ENCODE data around the gene AAK1.

The AAK1 gene

DNA sequence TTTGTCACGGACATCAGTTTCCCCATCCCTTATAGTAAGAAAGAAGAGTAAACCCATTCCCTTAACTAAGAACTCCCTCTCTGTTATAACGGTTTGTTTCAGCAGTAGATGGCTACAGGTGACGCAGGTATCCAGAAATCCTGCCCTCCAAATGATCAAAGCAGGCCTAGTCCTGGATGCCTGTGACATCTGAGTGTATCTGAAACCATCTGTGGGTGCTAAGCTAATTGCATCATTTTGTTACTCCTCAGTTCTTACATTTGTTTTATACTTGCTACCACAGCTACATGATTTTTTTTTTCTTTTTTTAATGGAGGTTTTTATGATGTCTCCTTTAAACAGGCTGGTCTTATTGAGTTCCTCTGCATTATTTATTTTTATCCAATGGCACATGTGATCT lies 55.1 kb downstream of the AAK1 start:
- no peak for TF ChIP-seq CTCF (IDR thresholded peaks at IDR 0.05)

DNA sequence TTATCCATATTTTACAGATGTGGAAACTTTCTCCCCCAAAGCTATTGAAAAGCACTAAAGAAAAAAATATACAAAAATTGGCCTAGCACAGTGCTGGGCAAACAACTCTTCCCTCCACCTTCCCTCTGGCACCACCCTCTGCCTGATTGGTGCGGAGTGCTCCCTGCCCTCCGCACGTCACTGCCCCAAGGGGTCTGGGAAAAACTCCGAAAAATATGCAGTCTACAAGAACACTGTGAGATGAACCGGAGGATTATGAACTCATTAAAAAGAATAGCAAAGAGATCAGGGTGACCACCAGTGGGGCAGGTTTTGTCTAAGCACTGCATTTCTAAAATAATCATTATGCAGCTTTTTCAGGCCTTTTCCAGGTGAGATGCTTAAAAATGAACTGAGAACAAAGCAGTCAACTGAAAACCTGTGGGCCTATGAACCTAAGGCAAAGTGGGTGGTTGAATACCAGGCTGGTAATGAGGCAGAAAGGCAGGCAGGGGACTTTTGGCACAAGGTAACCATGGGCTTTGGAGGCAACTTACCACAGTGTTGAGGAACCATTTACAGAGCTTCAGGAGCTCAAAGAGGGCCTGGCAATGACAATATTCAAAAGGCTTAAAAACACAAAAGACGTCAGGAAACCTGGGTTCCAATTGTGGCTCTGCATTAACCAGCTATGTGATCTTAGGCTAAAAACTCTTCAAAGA lies 57.5 kb downstream of the AAK1 start:
- no peak for TF ChIP-seq CTCF (IDR thresholded peaks at IDR 0.05)

DNA sequence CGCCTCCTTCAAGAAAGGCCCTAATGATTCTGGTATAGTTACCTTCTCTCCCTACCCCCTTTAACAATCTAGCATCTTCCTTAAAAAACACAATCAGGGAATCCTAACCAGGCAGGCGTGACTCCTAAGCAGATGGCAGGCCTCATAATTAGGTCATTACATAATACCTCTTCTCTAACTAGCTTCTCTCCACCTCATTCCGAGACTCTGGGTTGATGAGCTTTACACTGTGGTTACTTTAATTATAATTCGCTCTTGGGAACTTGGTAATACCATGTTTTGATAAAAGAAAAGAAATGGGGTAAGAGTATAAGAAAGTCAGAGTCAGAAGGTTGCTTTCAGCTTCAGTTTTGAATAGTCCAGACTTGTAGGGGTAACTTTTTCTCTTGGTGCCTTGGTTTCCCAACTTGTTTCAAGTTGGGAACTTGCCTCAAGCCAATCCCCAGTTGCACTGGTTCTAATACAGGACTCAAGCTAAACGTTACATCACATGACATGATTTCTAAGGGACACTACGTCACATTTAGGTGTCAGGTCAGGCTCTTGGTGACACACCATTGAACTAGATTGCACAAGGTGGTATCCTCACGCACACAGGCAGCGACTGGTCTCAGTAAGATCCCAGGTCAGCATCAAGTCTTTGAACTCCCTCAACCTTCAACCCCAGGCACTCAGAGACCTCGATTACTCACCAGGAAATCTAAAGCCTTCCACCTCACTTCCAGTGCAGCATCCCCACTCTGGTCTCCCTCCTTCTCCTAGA lies 59.2 kb downstream of the AAK1 start:
- no peak for TF ChIP-seq CTCF (IDR thresholded peaks at IDR 0.05)

DNA sequence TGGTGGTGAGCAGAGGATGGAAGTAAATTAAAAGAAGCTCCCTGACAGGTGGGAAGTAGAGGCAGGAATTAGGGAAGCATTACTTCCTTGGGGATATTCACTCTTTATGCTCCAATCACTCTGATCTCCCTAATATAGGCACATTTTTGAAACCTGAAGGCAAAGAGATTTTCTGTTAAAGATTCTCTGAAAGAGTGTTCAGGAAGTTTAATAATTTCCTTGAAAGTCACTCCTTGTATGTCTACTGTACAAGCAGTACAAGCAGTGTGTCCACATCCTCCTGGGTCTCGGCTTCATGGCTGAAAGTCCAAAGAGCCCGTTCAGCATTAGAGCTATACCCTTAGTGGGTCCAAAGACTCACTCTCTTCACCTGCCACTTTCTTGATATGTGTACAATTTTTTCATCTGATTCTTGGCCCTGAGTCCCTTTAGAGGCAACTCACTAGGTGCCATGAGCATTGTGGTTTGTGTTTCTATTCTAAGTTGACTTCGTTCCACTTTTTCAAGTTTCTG lies 60.2 kb downstream of the AAK1 start:
- TF ChIP-seq CTCF (IDR thresholded peaks at IDR 0.05), result no peak

GRCh38 chr2:69582582-69583176 lies 60.9 kb downstream of the AAK1 start:
- no peak for TF ChIP-seq CTCF (IDR thresholded peaks at IDR 0.05)

GRCh38 chr2:69581774-69582581 lies 61.6 kb downstream of the AAK1 start:
- TF ChIP-seq CTCF (IDR thresholded peaks at IDR 0.05), result no peak

DNA sequence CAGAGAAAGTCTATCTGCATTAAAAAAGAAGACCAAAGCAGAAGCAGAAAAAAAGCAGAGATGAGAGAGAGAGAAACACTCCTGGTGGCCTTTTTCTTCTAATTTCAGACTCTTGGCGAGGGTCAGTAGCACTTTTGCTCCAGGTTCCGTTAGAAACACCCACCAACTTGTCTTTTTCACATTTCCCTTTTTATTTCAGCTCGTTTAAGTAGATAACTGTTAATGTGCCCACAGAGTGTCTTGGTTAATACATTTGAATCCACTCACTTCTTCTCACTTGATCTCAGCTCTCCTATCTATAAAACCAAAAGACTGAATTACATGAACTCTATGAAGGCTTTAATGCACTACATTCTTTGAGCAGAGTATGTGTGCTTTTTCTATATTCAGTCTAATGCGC lies 63.1 kb downstream of the AAK1 start:
- TF ChIP-seq CTCF (IDR thresholded peaks at IDR 0.05), result no peak

All from LNCAP (cell line).